ENCODE data around the gene CACNB1.
"Not testable (repeated sequence)": the region's sequence is repeated elsewhere in the genome, so short reads cannot be mapped to it uniquely, and the experiment has no call there.

The CACNB1 gene

DNA sequence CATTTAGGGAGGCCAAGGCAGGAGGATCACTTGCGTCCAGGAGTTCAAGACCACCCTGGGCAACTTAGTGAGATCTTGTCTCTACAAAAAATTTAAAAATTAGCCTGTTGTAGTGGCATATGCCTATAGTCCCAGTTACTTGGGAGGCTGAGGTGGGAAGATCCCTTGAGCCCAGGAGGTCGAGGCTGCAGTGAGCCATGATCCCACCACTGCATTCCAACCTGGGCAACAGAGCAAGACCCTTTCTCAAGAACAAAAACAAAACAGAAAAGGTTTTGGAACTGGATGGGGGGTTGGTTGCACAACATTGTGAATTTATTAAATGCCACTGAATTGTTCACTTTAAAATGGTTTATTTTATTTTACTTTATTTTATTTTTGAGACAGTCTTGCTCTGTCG lies 67.3 kb downstream of the CACNB1 start:
- ChIA-PET POLR2A (no interaction called here), CTCF (interaction anchor here (0.7 kb wide), 1 partner anchor 115 kb away, joined by 3 read pairs; no protein-coding TSS in a partner anchor)
- TF ChIP-seq, protein P1, sequence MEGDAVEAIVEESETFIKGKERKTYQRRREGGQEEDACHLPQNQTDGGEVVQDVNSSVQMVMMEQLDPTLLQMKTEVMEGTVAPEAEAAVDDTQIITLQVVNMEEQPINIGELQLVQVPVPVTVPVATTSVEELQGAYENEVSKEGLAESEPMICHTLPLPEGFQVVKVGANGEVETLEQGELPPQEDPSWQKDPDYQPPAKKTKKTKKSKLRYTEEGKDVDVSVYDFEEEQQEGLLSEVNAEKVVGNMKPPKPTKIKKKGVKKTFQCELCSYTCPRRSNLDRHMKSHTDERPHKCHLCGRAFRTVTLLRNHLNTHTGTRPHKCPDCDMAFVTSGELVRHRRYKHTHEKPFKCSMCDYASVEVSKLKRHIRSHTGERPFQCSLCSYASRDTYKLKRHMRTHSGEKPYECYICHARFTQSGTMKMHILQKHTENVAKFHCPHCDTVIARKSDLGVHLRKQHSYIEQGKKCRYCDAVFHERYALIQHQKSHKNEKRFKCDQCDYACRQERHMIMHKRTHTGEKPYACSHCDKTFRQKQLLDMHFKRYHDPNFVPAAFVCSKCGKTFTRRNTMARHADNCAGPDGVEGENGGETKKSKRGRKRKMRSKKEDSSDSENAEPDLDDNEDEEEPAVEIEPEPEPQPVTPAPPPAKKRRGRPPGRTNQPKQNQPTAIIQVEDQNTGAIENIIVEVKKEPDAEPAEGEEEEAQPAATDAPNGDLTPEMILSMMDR (IDR thresholded peaks at IDR 0.05; ENCODE audit: control extremely low read depth, extremely low read depth, low read depth, missing control alignments), result no peak
- no peak for DNase-seq (ENCODE audit: extremely low spot score)

DNA sequence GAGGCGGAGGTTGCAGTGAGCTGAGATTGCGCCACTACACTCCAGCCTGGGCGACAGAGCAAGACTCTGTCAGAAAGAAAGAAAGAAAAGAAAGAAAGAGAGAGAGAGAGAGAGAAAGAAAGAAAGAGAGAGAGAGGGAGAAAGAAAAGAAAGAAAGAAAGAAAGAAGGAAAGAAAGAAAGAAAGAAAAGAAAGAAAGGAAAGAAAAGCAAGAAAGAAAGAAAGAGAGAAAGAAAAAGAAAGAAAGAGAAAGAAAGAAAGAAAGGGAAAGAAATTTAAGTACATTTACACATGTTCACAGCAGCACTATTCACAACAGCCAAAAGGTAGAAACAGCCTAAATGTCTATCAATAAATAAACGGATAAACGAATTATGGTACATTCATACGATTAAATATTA lies 67.9 kb downstream of the CACNB1 start:
- POLR2A ChIA-PET, result not testable (repeated sequence)

DNA sequence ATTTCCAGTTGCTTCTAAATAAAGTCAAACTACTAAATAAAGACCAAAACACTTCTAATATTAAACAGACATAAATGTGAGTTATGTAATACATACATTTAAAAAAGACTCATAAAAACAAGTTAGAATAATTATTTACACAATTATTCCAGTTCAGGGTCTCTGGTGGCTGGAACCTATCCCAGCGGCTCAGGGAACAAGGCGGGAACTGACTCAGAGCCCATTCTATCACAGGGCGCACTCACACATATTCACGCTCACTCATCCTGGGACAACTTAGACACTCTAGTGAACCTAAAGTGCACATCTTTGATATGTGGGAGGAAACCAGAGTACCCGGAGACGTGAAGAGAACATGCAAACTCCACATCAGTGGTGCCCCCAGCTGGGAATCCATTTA lies 71.0 kb downstream of the CACNB1 start:
- ChIA-PET CTCF (no interaction called here), POLR2A (no interaction called here)
- TF ChIP-seq, protein P1 (IDR thresholded peaks at IDR 0.05; ENCODE audit: control extremely low read depth, extremely low read depth, low read depth, missing control alignments), result no peak
- DNase-seq (ENCODE audit: extremely low spot score), result no peak

More for the DNA sequence above, 67.9 kb downstream of the CACNB1 start:
- CTCF ChIA-PET; DNase-seq (ENCODE audit: extremely low spot score): not testable (repeated sequence)

DNA sequence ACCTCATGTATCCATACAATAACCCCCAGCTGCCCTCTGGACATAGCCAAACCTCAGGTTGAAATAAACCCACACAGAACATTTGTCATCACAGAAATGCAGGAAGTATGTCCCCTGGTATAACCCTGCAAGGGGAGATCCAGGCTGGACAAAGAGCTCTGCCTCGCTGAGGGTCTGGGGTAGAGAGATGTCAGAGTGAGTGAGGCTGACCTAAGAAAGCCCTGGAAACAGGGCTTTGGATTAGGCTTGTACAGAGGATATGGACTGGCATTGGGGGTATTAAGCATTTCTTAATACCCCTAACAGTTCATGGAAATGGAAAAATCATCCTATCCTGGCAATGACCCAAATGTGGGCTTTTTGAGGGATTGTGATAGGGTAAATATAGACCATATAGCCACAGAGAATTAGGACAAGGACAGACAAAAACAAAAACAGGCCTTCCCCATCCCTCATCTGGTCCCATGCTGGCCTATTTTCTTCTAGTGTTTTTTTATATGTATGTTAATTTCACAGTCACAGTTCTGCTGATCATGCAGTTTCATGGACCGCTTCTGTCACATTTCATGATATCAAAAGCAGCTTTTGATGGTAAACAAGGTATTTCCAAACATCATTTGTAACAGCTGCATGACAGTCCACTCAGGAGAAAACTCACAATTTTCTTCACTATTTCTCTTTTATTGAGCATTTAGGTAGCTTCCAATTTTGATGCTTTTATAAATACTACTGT lies 72.2 kb downstream of the CACNB1 start:
- TF ChIP-seq, protein P1 (IDR thresholded peaks at IDR 0.05; ENCODE audit: control extremely low read depth, extremely low read depth, low read depth, missing control alignments), result no peak
- ChIA-PET POLR2A (no interaction called here), CTCF (no interaction called here)
- DNase-seq (ENCODE audit: extremely low spot score), result no peak

DNA sequence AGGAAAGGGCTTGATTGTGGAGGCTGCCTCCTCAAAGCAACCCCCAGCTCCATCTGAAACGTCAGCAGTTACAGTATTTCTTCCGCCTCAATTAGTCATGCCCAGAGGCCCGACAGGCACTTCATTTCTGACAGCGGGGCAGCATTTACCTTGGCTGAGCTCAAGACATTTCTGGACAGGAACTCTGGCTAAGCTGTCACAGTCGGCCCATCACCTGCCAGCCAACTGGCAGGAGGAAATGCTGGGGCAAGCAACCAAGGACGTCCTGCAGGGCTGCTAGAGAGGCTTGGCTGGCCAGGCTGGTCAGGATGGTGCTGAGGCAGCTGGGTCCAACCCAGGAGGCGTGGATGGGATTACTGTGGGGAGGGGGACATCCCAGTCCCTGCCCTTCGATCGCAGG lies 73.8 kb downstream of the CACNB1 start:
- ChIA-PET POLR2A (no interaction called here), CTCF (interaction anchor here (0.9 to 1.5 kb wide), 5 partner anchors 9 to 141 kb away, joined by 3 to 5 read pairs (median 3); no protein-coding TSS in a partner anchor)
- TF ChIP-seq, protein P1 (IDR thresholded peaks at IDR 0.05; ENCODE audit: control extremely low read depth, extremely low read depth, low read depth, missing control alignments), result no peak
- no peak for DNase-seq (ENCODE audit: extremely low spot score)

All from GM10248 (cell line).